ENCODE measurements around the gene RIGI.

DNA sequence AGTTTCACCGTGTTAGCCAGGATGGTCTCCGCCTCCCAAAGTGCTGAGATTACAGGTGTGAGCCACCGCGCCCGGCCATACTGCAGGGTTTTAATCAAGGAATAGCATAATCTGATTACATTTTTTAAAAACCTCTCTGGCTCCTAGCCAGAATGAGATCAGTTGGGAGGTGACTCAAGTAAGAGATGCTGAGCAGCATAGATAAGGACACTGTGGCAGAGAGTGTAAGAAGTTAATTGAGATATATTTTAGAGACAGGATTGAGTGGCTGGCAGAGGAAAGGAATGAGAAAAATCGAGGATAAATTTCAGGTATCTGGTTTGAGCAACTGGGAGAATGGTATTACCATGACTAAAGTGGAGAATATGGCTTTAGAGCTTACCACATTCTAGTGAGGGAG, 7.3 kb upstream of the RIGI start:
- TF ChIP-seq, protein P1, sequence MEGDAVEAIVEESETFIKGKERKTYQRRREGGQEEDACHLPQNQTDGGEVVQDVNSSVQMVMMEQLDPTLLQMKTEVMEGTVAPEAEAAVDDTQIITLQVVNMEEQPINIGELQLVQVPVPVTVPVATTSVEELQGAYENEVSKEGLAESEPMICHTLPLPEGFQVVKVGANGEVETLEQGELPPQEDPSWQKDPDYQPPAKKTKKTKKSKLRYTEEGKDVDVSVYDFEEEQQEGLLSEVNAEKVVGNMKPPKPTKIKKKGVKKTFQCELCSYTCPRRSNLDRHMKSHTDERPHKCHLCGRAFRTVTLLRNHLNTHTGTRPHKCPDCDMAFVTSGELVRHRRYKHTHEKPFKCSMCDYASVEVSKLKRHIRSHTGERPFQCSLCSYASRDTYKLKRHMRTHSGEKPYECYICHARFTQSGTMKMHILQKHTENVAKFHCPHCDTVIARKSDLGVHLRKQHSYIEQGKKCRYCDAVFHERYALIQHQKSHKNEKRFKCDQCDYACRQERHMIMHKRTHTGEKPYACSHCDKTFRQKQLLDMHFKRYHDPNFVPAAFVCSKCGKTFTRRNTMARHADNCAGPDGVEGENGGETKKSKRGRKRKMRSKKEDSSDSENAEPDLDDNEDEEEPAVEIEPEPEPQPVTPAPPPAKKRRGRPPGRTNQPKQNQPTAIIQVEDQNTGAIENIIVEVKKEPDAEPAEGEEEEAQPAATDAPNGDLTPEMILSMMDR (conservative IDR thresholded peaks at IDR 0.05): no peak
- no peak for TF ChIP-seq EZH2 (IDR thresholded peaks at IDR 0.05; ENCODE audit: low read depth)
